GM23338 (cell line): Measurements from ENCODE around the gene NDUFAF7.

Experiments used
- EZH2 ChIP-seq: fragments of 200-600 bp; sonication (generic); IDR thresholded peaks from one replicate; pipeline ENCODE4 v1.8.0; 2017; ENCODE audit warnings: antibody characterized with exemption, mild to moderate bottlenecking, low read depth; ENCODE audit not compliant: unreplicated experiment
- EZH2phosphoT487 ChIP-seq: fragments of 200-600 bp; sonication (generic); IDR thresholded peaks from one replicate; pipeline ENCODE4 v1.8.1; 2018; ENCODE audit warnings: antibody characterized with exemption; ENCODE audit not compliant: unreplicated experiment
- JUNB ChIP-seq: IDR thresholded peaks from one replicate; pipeline ENCODE4 v1.6.1; 2016; ENCODE audit warnings: antibody characterized with exemption; ENCODE audit not compliant: unreplicated experiment
- NANOG ChIP-seq: IDR thresholded peaks from 2 replicates; pipeline ENCODE4 v1.6.1; 2016; ENCODE audit warnings: antibody characterized with exemption, borderline replicate concordance
- POLR2AphosphoS5 ChIP-seq: IDR thresholded peaks from 2 replicates; pipeline ENCODE4 v1.6.1; 2016; ENCODE audit warnings: antibody characterized with exemption, low read depth
- TF ChIP-seq, protein P1 (sequence below), 2 experiments: fragments of 200-600 bp in 1 of 2; sonication (generic) in 1 of 2; conservative IDR thresholded peaks; 2 replicates each; pipeline versions ENCODE4 v1.5.1 to v1.6.1; 2016 to 2017; ENCODE audit warnings: antibody characterized with exemption in 2 of 2, low read depth in 2 of 2, mild to moderate bottlenecking in 2 of 2, moderate library complexity in 1 of 2
- TF ChIP-seq, protein P2 (sequence below): fragments of 250-450 bp; sonication (Bioruptor Pico); IDR thresholded peaks from 2 replicates; pipeline ENCODE4 v1.5.0; 2020; ENCODE audit warnings: mild to moderate bottlenecking, moderate library complexity
- TF ChIP-seq, protein P3 (sequence below): IDR thresholded peaks from one replicate; pipeline ENCODE4 v1.6.1; 2018; ENCODE audit warnings: antibody characterized with exemption; ENCODE audit not compliant: unreplicated experiment

DNA sequence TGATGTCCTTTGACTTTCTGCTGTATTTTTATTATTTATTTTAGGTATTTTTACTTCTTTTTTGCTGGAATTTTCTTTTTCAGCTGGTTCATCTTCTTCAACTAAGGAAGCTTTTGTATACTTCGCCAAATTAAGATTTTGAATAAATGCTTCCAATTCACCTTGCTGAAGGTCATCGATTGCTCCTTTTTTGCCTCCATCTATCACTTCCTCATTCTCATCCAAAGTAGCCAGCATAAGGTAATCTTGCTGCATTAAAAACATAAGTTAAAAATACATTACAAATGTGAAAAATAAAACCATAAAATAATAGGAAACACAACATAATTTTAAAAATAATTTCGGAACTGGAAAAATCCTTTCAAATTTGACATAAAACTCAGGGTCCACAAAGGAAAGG lies 2.7 kb upstream of the NDUFAF7 start:
- TF ChIP-seq POLR2AphosphoS5 = no peak
- TF ChIP-seq, protein P1, sequence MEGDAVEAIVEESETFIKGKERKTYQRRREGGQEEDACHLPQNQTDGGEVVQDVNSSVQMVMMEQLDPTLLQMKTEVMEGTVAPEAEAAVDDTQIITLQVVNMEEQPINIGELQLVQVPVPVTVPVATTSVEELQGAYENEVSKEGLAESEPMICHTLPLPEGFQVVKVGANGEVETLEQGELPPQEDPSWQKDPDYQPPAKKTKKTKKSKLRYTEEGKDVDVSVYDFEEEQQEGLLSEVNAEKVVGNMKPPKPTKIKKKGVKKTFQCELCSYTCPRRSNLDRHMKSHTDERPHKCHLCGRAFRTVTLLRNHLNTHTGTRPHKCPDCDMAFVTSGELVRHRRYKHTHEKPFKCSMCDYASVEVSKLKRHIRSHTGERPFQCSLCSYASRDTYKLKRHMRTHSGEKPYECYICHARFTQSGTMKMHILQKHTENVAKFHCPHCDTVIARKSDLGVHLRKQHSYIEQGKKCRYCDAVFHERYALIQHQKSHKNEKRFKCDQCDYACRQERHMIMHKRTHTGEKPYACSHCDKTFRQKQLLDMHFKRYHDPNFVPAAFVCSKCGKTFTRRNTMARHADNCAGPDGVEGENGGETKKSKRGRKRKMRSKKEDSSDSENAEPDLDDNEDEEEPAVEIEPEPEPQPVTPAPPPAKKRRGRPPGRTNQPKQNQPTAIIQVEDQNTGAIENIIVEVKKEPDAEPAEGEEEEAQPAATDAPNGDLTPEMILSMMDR (conservative IDR thresholded peaks at IDR 0.05; ENCODE audit: low read depth in 2 of 2) = no peak
- TF ChIP-seq, protein P2, sequence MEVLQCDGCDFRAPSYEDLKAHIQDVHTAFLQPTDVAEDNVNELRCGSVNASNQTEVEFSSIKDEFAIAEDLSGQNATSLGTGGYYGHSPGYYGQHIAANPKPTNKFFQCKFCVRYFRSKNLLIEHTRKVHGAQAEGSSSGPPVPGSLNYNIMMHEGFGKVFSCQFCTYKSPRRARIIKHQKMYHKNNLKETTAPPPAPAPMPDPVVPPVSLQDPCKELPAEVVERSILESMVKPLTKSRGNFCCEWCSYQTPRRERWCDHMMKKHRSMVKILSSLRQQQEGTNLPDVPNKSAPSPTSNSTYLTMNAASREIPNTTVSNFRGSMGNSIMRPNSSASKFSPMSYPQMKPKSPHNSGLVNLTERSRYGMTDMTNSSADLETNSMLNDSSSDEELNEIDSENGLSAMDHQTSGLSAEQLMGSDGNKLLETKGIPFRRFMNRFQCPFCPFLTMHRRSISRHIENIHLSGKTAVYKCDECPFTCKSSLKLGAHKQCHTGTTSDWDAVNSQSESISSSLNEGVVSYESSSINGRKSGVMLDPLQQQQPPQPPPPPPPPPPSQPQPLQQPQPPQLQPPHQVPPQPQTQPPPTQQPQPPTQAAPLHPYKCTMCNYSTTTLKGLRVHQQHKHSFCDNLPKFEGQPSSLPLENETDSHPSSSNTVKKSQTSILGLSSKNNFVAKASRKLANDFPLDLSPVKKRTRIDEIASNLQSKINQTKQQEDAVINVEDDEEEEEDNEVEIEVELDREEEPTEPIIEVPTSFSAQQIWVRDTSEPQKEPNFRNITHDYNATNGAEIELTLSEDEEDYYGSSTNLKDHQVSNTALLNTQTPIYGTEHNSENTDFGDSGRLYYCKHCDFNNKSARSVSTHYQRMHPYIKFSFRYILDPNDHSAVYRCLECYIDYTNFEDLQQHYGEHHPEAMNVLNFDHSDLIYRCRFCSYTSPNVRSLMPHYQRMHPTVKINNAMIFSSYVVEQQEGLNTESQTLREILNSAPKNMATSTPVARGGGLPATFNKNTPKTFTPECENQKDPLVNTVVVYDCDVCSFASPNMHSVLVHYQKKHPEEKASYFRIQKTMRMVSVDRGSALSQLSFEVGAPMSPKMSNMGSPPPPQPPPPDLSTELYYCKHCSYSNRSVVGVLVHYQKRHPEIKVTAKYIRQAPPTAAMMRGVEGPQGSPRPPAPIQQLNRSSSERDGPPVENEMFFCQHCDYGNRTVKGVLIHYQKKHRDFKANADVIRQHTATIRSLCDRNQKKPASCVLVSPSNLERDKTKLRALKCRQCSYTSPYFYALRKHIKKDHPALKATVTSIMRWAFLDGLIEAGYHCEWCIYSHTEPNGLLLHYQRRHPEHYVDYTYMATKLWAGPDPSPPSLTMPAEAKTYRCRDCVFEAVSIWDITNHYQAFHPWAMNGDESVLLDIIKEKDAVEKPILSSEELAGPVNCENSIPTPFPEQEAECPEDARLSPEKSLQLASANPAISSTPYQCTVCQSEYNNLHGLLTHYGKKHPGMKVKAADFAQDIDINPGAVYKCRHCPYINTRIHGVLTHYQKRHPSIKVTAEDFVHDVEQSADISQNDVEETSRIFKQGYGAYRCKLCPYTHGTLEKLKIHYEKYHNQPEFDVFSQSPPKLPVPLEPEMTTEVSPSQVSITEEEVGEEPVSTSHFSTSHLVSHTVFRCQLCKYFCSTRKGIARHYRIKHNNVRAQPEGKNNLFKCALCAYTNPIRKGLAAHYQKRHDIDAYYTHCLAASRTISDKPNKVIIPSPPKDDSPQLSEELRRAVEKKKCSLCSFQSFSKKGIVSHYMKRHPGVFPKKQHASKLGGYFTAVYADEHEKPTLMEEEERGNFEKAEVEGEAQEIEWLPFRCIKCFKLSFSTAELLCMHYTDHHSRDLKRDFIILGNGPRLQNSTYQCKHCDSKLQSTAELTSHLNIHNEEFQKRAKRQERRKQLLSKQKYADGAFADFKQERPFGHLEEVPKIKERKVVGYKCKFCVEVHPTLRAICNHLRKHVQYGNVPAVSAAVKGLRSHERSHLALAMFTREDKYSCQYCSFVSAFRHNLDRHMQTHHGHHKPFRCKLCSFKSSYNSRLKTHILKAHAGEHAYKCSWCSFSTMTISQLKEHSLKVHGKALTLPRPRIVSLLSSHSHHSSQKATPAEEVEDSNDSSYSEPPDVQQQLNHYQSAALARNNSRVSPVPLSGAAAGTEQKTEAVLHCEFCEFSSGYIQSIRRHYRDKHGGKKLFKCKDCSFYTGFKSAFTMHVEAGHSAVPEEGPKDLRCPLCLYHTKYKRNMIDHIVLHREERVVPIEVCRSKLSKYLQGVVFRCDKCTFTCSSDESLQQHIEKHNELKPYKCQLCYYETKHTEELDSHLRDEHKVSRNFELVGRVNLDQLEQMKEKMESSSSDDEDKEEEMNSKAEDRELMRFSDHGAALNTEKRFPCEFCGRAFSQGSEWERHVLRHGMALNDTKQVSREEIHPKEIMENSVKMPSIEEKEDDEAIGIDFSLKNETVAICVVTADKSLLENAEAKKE (CRISPR knock-in tag) = no peak
- TF ChIP-seq, protein P3, sequence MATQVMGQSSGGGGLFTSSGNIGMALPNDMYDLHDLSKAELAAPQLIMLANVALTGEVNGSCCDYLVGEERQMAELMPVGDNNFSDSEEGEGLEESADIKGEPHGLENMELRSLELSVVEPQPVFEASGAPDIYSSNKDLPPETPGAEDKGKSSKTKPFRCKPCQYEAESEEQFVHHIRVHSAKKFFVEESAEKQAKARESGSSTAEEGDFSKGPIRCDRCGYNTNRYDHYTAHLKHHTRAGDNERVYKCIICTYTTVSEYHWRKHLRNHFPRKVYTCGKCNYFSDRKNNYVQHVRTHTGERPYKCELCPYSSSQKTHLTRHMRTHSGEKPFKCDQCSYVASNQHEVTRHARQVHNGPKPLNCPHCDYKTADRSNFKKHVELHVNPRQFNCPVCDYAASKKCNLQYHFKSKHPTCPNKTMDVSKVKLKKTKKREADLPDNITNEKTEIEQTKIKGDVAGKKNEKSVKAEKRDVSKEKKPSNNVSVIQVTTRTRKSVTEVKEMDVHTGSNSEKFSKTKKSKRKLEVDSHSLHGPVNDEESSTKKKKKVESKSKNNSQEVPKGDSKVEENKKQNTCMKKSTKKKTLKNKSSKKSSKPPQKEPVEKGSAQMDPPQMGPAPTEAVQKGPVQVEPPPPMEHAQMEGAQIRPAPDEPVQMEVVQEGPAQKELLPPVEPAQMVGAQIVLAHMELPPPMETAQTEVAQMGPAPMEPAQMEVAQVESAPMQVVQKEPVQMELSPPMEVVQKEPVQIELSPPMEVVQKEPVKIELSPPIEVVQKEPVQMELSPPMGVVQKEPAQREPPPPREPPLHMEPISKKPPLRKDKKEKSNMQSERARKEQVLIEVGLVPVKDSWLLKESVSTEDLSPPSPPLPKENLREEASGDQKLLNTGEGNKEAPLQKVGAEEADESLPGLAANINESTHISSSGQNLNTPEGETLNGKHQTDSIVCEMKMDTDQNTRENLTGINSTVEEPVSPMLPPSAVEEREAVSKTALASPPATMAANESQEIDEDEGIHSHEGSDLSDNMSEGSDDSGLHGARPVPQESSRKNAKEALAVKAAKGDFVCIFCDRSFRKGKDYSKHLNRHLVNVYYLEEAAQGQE = no peak
- TF ChIP-seq EZH2phosphoT487 = no peak
- TF ChIP-seq EZH2 = no peak
- TF ChIP-seq JUNB = no peak
- TF ChIP-seq NANOG = no peak
